Measurements from ENCODE around the gene BORA. TPM values are rescaled to one million over a fixed set of nuclear protein-coding genes. Genes with fewer than 3 reads are reported as not detected.
A peak's percentile ranks its signal among the peaks of the same experiment; 100 is the strongest.

Gene BORA
- total RNA-seq, 2 donors from 2014 or later, result 14.4 to 22.5 TPM

DNA sequence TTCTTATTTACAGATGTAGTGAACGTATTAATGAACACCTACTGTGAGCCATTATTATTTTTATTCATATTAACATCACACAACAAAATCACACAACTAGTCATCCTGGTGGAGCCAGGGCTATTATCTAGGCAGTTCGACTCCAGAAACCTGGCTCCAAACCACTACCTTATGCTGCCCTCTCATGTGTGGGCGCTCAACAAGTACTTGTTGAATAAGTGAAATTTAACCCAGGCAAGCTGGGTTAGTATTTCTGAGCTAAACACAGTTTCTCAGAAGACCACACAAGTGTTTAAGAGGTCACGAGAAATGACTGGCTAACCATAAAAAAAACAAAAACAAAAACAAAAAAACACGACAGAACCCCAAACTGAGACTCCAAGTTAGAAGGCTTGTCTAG is 33.9 kb upstream of the BORA start:
- no peaks in the 10 kb centered on the region for H3K27me3 ChIP-seq (ENCODE audit: control insufficient read depth, insufficient read depth, low read length, poor library complexity, severe bottlenecking)
- H3K4me1 ChIP-seq (ENCODE audit: control insufficient read depth, insufficient read depth, low read length), result no peaks in the 10 kb centered on the region
- Mint-ChIP-seq H3K9me3 (peaks cover 15% of the 10 kb centered on the region), H3K4me1 (no peaks in the 10 kb centered on the region), H3K27me3 (ENCODE audit: insufficient read depth) (peaks cover 4% of the 10 kb centered on the region), H3K4me3 (no peak overlapping the region), H3K27ac (no peak overlapping the region), H3K36me3 (ENCODE audit: low read depth) (no peaks in the 10 kb centered on the region)
- no peak overlapping the region for H3K4me3 ChIP-seq (ENCODE audit: low read length)
- 92 to 100% methylated on average over 1 to 5 of the region's 5 CpGs for WGBS, 2 experiments (ENCODE audit: insufficient coverage in 1 of 2, insufficient read length in 1 of 2)
- no peak overlapping the region for H3K9ac ChIP-seq (ENCODE audit: extremely low read depth, low read length, poor library complexity, severe bottlenecking)
- no peaks in the 10 kb centered on the region for H3K36me3 ChIP-seq (ENCODE audit: control insufficient read depth, insufficient read depth, low read length)
- H3K9me3 ChIP-seq (ENCODE audit: control insufficient read depth, low read length), result peaks cover 16% of the 10 kb centered on the region
- H3K27ac ChIP-seq (ENCODE audit: low read depth, low read length), result no peak overlapping the region
- TF ChIP-seq, protein P1, sequence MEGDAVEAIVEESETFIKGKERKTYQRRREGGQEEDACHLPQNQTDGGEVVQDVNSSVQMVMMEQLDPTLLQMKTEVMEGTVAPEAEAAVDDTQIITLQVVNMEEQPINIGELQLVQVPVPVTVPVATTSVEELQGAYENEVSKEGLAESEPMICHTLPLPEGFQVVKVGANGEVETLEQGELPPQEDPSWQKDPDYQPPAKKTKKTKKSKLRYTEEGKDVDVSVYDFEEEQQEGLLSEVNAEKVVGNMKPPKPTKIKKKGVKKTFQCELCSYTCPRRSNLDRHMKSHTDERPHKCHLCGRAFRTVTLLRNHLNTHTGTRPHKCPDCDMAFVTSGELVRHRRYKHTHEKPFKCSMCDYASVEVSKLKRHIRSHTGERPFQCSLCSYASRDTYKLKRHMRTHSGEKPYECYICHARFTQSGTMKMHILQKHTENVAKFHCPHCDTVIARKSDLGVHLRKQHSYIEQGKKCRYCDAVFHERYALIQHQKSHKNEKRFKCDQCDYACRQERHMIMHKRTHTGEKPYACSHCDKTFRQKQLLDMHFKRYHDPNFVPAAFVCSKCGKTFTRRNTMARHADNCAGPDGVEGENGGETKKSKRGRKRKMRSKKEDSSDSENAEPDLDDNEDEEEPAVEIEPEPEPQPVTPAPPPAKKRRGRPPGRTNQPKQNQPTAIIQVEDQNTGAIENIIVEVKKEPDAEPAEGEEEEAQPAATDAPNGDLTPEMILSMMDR (conservative IDR thresholded peaks at IDR 0.05), result no peak
- no peak for DNase-seq

DNA sequence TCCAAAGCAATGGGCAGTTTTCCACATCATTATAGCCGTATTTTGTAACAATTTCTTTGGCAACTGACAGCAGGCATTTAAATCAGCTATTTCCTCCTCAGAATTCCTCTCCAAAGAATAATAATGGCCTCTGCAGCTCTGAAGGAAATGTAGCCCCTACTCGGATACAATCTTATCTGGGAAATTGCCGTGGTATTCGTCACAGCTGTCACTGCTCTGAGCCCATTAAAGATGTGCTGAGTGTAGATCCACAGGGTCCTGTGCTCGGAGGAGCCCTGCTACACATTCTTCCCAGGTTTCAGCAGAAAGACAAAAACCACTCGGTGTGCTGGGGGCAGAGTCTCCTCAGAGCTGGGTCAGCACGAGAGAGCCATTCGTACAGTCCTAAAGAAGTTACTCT is 33.4 kb upstream of the BORA start:
- Mint-ChIP-seq H3K4me1 (no peaks in the 10 kb centered on the region), H3K4me3 (no peak overlapping the region), H3K27me3 (ENCODE audit: insufficient read depth) (peaks cover 4% of the 10 kb centered on the region), H3K9me3 (peaks cover 15% of the 10 kb centered on the region), H3K27ac (no peak overlapping the region), H3K36me3 (ENCODE audit: low read depth) (no peaks in the 10 kb centered on the region)
- Histone ChIP-seq H3K27ac (ENCODE audit: low read depth, low read length) (no peak overlapping the region), H3K4me3 (ENCODE audit: low read length) (no peak overlapping the region), H3K27me3 (ENCODE audit: control insufficient read depth, insufficient read depth, low read length, poor library complexity, severe bottlenecking) (no peaks in the 10 kb centered on the region), H3K9me3 (ENCODE audit: control insufficient read depth, low read length) (peaks cover 16% of the 10 kb centered on the region), H3K9ac (ENCODE audit: extremely low read depth, low read length, poor library complexity, severe bottlenecking) (no peak overlapping the region), H3K4me1 (ENCODE audit: control insufficient read depth, insufficient read depth, low read length) (no peaks in the 10 kb centered on the region), H3K36me3 (ENCODE audit: control insufficient read depth, insufficient read depth, low read length) (no peaks in the 10 kb centered on the region)
- 91 to 96% methylated on average over 7 to 8 of the region's 8 CpGs for WGBS, 2 experiments (ENCODE audit: insufficient coverage in 1 of 2, insufficient read length in 1 of 2)
- TF ChIP-seq, protein P1 (conservative IDR thresholded peaks at IDR 0.05), result no peak
- no peak for DNase-seq

DNA sequence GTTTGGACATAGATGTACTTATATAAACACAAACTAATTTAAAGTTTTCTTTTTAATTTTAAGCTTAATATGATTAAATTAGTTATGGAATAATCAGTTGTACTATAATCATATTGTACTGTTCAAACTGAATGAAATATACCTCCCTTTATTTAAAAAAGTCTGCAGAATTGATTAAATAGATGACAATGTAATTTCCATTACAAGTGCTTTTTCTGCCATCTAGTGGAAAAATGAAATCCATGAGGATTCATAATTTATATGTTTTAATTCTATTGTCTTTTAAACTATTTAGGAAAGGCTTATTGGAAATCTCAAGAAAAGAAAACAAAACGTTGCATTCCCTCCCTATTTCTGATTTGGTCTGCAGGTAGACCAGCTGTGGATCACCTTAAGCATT is 31.1 kb upstream of the BORA start:
- Histone ChIP-seq H3K36me3 (ENCODE audit: control insufficient read depth, insufficient read depth, low read length) (no peaks in the 10 kb centered on the region), H3K4me3 (ENCODE audit: low read length) (no peak overlapping the region), H3K4me1 (ENCODE audit: control insufficient read depth, insufficient read depth, low read length) (no peaks in the 10 kb centered on the region), H3K27ac (ENCODE audit: low read depth, low read length) (no peak overlapping the region), H3K9me3 (ENCODE audit: control insufficient read depth, low read length) (peaks cover 16% of the 10 kb centered on the region), H3K27me3 (ENCODE audit: control insufficient read depth, insufficient read depth, low read length, poor library complexity, severe bottlenecking) (no peaks in the 10 kb centered on the region), H3K9ac (ENCODE audit: extremely low read depth, low read length, poor library complexity, severe bottlenecking) (no peak overlapping the region)
- peaks cover 4% of the 10 kb centered on the region for H3K27me3 Mint-ChIP-seq (ENCODE audit: insufficient read depth)
- H3K4me3 Mint-ChIP-seq, result no peak overlapping the region
- H3K9me3 Mint-ChIP-seq, result peaks cover 15% of the 10 kb centered on the region
- no peaks in the 10 kb centered on the region for H3K36me3 Mint-ChIP-seq (ENCODE audit: low read depth)
- TF ChIP-seq, protein P1 (conservative IDR thresholded peaks at IDR 0.05), result peak; percentile 35
- H3K4me1 Mint-ChIP-seq, result no peaks in the 10 kb centered on the region
- no peak overlapping the region for H3K27ac Mint-ChIP-seq
- 64% methylated on average over 1 of the region's 1 CpG; no CpG with 5 or more reads in 1 of the 2 experiments for WGBS, 2 experiments (ENCODE audit: insufficient coverage in 1 of 2, insufficient read length in 1 of 2)
- DNase-seq, result no peak
